Measurements from ENCODE around the gene PTGR2. TPM values are rescaled to one million over a fixed set of nuclear protein-coding genes. Genes with fewer than 3 reads are reported as not detected.

PTGR2 gene
- 10 to 100 TPM in 3 of 4 donors, 1 to 10 TPM in 1; 9.5 to 26.4 (median 17.2) TPM for total RNA-seq

GRCh38 chr14:73851567-73852382, at the start of gene PTGR2:
PTGR2 (plus strand) TSS chr14:73851831; CDS start chr14:73858863, 7,032 bp downstream.
- no peak for TF ChIP-seq CTCF (IDR thresholded peaks at IDR 0.05; ENCODE audit: low read depth)

GRCh38 chr14:73802431-73803188, 49.0 kb upstream of the PTGR2 start:
- no peak for TF ChIP-seq CTCF (IDR thresholded peaks at IDR 0.05; ENCODE audit: low read depth)

- no peak for TF ChIP-seq CTCF (IDR thresholded peaks at IDR 0.05; ENCODE audit: low read depth)
Measured at GRCh38 chr14:73804636-73805035, 47.0 kb upstream of the PTGR2 start.

- TF ChIP-seq CTCF (IDR thresholded peaks at IDR 0.05; ENCODE audit: low read depth), result no peak
Measured at GRCh38 chr14:73807457-73807856, 44.2 kb upstream of the PTGR2 start.

- no peak for TF ChIP-seq CTCF (IDR thresholded peaks at IDR 0.05; ENCODE audit: low read depth)
Measured at GRCh38 chr14:73809391-73809790, 42.2 kb upstream of the PTGR2 start.

- no peak for TF ChIP-seq CTCF (IDR thresholded peaks at IDR 0.05; ENCODE audit: low read depth)
Measured at GRCh38 chr14:73810478-73811163, 41.0 kb upstream of the PTGR2 start.

GRCh38 chr14:73811164-73811503, 40.5 kb upstream of the PTGR2 start:
- TF ChIP-seq CTCF (IDR thresholded peaks at IDR 0.05; ENCODE audit: low read depth), result no peak

Measured in subcutaneous adipose tissue (tissue), 4 donors.